Measurements from ENCODE around the gene DTWD1. TPM values are rescaled to one million over a fixed set of nuclear protein-coding genes. Genes with fewer than 3 reads are reported as not detected.

The DTWD1 gene, protein sequence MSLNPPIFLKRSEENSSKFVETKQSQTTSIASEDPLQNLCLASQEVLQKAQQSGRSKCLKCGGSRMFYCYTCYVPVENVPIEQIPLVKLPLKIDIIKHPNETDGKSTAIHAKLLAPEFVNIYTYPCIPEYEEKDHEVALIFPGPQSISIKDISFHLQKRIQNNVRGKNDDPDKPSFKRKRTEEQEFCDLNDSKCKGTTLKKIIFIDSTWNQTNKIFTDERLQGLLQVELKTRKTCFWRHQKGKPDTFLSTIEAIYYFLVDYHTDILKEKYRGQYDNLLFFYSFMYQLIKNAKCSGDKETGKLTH
- total RNA-seq: 31.9 and 41.8 TPM in 2 replicates

DNA sequence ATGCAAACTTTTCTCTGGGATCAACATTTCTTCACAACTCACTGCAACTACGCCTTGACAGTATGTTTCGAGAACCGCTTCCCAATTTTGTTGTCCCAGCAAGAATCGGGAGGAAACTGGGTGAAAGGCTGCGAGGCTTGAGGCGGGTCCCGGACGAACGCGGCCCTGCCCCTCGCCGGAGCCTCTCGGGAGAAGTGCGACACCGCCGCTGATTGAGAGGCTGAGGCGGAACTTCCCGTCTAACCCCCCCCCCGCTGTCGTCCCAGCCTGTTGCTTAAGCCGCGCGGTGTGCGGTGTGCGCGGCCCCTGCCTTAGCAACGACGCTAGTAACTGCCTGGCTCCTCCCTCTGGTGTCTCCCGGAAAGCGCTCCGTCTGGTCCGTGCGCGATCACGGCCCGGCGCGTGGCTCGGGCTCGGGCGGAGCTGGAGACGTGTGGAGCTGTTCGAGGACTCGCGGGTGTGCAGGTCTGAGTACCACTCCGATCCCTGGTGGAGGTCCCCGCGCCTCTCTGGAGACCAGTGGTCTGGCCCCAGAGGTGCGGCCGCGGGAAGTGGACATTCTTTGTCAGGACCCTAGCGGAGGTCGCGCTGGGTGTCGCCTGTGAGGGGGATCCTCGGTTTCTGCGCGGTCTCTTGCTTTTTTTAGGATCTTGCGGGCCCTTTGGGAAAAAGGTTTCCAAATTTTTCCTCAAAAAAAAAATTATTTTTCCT, at the start of gene DTWD1, which contains the start of gene FAM227B:
Gene DTWD1, plus strand, starts transcription at position 391 of the 711 bp plus-strand sequence. CDS start 4,120 bp downstream, outside the sequence.
Gene FAM227B, minus strand, starts transcription at position 161 of the 711 bp plus-strand sequence. CDS start 5,647 bp downstream, outside the sequence.

Other genes with a start within 250 kb of the DTWD1 start
- 393 and 762 TPM in 2 replicates for gene FGF7, start 197.8 kb upstream of the DTWD1 start, total RNA-seq
- gene FAM227B, start 230 bp upstream of the DTWD1 start, total RNA-seq: 3.8 and 5.8 TPM in 2 replicates